HG03354 (cell line): ENCODE data around the gene TUBD1.
"Not testable (repeated sequence)": the region's sequence is repeated elsewhere in the genome, so short reads cannot be mapped to it uniquely, and the experiment has no call there.

ENCODE experiments used
- ATAC-seq: cut with Tn5 transposase; IDR thresholded peaks from one replicate; pipeline ENCODE4 v1.9.1; 2021; ENCODE audit warnings: mild to moderate bottlenecking; ENCODE audit not compliant: unreplicated experiment, poor library complexity, severe bottlenecking

TUBD1 gene, protein sequence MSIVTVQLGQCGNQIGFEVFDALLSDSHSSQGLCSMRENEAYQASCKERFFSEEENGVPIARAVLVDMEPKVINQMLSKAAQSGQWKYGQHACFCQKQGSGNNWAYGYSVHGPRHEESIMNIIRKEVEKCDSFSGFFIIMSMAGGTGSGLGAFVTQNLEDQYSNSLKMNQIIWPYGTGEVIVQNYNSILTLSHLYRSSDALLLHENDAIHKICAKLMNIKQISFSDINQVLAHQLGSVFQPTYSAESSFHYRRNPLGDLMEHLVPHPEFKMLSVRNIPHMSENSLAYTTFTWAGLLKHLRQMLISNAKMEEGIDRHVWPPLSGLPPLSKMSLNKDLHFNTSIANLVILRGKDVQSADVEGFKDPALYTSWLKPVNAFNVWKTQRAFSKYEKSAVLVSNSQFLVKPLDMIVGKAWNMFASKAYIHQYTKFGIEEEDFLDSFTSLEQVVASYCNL

DNA sequence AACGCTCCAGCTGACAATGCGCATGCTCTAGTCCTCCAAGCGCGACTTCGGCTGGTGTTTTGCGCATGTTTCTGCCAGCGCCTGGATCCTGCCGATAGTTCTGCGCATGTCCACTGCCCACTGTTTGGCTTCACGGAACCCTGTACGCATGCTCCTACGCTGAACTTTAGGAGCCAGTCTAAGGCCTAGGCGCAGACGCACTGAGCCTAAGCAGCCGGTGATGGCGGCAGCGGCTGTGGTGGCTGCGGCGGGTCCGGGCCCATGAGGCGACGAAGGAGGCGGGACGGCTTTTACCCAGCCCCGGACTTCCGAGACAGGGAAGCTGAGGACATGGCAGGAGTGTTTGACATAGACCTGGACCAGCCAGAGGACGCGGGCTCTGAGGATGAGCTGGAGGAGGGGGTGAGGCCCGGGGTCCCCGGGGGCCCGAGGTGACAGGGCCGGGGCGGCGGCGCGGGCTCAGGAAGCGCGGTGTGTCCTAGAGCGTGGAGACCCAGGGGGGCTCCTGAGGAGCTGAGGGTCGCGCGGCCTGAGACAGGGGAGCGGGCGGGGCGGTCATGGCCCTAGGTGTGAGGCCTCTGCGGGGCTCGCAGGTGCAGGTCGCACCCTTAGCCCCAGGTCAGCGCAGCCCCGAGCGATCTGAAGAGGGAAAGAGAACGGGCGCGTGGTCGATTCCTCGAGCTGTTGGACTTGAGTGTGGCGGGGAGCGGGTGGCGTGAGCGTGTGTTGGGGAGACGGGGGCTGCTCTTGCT lies at the start of gene TUBD1, which contains the start of gene RPS6KB1:
Gene TUBD1 (minus strand): TSS at position 20 of the 752 bp plus-strand sequence. CDS start 1,941 bp downstream, outside the sequence.
Gene RPS6KB1 (plus strand): TSS at position 198 of the 752 bp plus-strand sequence. CDS start 64 bp downstream, at position 262.
- ATAC-seq, result peak; percentile 87

DNA sequence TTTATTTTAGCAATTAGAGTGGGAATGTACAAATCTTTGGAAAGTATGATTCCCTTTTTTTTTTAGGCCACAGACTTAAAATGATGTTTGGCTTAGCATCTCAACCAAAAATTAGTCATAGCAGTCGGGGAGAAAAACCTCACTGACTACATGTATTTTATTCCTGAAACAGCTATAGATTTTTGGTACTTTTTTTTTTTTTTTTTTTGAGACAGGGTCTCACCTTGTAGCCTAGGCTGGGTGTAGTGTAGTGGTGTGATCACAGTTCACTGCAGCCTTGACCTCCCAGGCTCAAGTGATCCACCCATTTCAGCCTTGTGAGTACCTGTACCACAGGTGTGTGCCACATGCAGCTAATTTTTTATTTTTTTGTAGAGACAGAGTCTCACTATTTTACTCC lies 48.4 kb upstream of the TUBD1 start:
- no peak for ATAC-seq

DNA sequence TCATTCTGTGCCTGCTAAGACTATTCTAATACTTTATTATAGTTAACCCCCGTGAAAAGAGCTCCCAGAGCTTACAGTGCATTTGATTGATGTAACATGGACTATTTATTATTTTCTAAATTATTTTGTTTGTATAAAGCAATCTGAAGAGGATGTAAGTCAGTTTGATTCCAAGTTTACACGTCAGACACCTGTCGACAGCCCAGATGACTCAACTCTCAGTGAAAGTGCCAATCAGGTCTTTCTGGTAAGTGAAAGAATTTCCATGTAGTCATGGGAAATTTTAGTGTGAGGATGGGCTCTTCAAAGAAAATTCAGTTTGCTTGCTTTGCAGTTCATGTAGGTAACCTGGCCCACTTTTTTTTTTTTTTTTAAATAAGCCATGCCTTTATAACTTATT lies 48.0 kb upstream of the TUBD1 start:
- ATAC-seq, result not testable (repeated sequence)

DNA sequence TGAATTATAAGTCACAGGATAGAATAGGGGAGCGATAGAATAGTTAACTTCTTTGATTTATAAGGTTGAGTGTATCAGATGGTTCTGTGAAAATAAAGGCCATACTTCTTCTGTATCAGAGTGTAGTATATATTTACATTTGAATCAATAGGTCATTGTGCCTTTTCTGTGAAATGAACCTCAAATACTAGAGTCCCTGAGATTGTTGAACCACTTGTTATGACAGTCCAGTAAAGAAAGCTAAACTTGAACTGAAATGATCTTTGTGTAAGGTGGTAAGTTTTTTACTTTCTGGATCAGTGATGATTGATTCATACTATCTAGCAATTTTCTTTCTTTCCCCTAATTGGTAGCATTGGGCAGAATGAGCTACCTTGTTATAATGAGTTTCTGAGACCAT lies 40.6 kb upstream of the TUBD1 start:
- ATAC-seq, result not testable (repeated sequence)

DNA sequence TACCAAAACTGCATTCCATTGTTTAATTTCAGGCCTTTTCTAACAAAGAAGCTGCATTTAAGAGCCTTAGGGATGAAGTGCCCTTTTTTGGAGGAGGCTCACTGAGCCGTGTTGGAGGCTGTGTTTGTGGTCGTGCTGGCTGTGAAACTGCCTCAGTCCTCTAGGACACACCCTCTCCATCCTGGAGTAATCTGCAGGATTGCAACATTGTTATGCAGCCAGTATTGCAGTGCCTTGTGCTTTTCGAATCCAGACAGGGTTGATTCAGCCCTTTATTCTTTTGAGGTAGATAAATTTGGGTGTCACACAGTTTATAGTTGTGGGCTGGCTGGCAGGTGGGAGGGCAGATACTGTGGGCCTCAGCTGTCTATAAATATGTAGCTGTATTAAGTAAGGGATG lies 38.0 kb upstream of the TUBD1 start:
- not testable (repeated sequence) for ATAC-seq

DNA sequence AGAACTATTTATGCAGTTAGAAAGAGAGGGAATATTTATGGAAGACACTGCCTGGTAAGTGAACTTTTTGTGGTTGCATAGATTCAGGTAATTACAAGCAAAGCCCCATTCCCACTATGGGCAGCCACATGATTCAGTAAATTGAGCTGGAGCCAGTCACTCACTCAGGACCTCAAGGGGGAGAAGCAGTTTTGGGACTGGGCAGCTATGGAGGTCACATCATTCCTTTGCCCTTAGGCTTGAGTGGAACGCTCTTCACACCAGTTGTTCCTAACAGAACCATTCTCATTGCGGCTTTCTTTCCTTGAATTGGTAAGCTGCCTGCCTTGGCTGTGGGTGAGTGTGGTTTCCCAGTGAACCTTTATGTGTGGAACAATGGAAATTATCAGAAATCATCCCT lies 37.4 kb upstream of the TUBD1 start:
- ATAC-seq, result not testable (repeated sequence)

DNA sequence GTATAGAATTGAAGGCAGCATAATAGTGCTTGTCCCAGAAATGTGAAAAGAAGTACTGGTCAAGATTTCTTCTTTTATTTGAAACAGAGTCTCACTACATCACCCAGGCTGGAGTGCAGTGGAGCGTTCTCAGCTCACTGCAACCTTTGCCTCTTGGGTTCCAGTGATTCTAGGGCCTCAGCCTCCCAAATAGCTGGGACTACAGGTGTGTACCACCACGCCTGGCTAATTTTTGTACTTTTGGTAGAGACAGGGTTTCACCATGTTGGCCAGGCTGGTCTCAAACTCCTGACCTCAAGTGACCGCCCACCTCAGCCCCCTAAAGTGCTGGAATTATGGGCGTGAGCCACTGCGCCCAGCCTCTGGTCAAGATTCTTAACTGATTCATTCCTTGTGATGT lies 27.9 kb upstream of the TUBD1 start:
- ATAC-seq, result not testable (repeated sequence)

DNA sequence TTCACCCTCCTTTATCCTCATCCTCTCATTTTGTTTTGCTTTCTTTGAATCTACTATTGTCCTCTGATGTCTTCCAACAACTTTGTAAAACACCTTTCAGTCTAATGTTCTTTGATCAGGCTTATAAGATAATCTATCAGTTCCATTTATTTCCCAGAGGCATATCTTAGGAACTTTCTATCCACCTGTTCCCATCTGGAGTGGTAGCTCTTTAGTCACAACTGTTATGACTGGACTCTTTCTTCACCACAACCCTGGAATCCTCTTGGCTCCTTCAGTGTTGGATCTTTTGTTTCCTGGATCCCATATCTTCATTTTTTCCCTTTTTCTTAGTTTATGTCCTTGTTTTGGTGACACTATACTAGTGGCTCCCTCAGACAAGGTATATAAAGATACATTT lies 23.7 kb upstream of the TUBD1 start:
- ATAC-seq, result no peak

DNA sequence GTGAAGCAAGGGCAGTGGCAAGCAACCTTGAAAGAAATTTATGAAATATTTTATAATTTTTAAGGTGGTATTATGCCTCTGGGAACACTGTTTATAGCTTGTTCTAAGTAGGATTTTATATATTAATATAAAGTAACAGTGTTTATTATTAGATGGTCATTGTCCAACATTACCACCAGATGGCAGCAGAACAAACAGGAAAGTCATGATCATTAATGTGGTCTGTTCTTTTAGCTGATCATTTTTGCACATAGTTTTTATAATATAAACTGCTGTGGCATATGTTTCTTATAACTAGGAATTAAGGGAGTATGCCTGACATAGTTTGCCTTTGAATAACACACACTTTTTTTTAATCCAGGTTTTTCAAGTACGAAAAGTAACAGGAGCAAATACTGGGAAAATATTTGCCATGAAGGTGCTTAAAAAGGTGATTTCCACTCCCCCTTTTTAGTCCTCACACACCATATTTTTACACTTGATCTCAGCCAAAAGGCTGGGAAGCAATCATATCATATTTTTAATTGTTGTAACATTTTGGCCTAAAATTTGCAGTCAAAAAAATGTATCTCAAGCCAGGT lies 21.6 kb upstream of the TUBD1 start:
- ATAC-seq, result no peak

DNA sequence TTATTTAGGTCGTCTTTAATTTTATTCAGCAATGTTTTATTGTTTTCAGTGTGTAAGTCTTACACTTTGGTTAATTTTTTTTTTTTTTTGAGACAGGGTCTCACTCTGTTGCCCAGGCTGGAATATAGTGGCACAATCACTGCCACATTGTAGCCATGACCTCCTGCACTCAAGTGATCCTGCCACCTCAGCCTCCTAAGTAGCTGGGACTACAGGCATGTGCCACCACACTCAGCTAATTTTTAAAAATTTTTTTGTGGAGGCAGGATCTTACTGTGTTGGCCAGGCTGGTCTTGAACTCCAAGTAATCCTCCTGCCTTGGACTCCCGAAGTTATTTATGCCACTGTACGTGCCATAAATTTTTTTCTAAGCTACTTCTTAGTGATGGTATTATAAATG lies 14.7 kb upstream of the TUBD1 start:
- no peak for ATAC-seq

DNA sequence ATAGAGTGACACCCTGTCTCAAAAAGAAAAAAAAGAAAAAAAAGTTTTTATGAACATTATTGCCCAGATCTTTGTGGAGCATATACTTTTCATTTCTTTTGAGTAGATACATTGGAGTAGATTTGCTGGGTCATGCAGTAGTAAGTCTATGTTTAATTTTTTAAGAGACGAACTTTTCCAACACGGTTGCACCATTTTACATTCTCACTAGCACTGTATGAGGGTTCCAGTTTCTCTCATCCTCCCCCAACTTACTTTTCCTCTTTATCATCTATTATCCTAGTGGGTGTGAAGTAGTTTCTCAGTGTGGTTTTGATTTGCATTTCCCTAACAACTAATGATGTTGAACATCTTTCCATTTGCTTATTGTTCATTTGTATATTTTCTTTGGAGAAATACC lies 10.7 kb upstream of the TUBD1 start:
- no peak for ATAC-seq

DNA sequence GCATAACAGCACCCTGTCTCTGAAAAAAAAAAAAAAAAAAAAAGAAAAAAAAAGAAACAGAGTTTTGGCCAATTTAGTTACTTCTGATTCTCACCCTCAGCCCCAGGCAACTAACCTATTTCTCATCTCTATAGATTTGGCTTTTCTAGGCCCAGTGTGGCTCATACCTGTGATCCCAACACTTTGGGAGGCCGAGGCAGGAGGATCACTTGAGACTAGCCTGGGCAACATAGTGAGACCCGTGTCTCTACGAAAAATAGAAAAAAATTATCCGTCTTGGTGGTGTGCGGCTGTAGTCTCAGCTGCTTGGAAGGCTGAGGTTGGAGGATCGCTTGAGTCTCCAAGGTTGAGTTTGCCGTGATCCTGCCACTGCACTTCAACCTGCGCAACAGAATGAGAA lies 8.9 kb upstream of the TUBD1 start:
- ATAC-seq, result no peak

DNA sequence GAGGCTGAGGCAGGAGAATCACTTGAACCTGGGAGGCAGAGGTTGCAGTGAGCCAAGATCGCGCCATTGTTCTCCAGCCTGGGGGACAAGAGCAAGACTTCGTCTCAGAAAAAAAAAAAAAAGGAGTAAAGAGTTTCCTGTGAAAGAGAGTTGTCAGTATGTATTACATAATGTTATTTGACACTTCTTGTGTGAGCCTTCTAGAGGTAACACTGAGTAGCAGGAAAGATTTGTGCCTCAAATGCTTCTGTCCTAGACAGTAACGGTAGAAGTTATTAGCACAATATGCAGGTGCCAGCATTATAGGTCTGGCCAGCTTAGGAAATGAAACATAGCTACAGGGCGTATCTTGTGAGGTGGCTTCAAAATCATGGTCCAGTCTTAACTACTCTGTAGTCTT lies 6.4 kb upstream of the TUBD1 start:
- ATAC-seq, result no peak

DNA sequence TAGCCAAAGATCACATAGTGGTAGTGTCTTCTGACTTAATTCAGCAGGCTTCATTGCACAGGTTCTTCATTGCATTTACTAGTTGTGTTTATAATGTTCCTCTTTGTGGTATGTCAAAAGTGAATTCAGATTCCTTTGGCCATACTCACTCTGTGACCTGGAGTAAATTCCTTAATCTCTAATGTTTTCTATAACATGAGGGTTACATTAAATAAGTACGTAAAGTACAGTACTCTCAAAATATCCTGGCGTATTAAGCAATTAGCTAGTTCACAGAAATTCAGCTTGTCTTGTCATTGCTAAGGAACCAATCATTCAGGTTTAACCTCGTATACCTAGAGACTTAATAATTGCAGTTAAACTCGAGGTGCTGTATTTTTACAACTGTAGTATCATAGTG lies 4.3 kb upstream of the TUBD1 start:
- ATAC-seq, result no peak

DNA sequence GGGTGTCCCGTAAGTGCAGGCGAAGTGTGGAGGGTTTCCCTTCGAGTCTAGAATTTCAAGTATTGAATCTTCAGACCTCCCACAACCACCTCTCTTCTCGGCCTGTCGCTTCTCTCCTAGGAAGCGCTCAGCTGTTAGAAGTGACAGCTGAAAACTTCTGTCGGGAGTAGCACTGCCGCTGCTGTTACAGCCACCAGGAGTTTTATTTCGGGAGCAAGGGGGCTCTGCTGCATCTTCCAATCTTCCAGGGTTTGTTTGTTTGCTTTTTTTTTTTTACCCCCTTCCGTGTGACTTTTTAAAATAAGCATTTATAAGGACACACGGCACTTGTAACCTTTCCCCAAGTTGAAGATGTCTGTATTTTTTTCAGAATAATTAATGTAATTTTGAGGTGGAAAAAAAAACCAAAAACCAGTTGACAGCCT lies 945 bp upstream of the TUBD1 start:
- peak; percentile 8 for ATAC-seq

DNA sequence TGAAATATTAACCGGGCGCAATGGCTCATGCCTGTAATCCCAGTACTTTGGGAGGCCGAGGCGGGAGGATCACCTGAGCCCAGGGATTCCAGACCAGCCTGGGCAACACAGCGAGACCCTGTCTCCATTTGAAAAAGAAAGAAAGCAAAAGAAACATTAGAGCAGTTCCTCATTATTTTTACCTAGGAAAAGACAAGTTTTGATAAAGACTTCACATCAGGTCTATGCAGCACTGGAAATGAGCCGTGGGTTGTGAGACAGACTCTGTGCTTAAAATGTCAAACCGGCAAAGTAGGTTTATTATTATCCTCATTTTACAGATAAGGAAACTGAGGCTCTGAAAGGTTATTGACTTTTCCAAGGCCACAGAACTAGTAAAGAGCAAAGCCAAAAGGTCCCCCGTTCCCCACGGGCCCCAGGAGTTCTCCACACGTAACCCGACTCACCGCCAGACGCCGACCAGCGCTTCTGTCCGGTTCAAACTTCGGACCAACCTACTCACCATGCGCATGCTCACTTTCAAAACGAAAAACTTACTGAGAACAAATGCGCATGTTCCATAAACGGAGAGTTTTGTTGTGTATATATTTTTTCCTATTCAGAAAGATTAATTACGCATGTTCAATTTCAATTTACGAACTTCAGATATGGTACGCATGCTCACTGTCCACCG lies 356 bp downstream of the TUBD1 start:
- ATAC-seq, result peak; percentile 57

DNA sequence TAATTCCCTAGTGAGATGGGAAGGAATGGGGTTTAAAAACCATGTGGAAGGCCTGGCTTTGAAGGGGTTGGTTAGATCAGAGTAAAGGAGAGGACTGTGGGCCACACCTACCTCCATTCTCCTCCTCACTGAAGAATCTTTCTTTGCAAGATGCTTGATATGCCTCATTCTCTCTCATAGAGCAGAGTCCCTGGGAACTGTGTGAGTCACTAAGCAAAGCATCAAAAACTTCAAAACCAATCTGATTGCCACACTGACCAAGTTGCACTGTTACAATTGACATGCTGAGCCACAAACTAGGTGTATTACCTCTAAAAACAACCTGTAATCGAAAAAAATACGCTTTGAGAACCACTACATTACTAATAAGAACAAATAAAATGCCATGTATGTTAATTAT lies 2.0 kb downstream of the TUBD1 start:
- ATAC-seq, result no peak

DNA sequence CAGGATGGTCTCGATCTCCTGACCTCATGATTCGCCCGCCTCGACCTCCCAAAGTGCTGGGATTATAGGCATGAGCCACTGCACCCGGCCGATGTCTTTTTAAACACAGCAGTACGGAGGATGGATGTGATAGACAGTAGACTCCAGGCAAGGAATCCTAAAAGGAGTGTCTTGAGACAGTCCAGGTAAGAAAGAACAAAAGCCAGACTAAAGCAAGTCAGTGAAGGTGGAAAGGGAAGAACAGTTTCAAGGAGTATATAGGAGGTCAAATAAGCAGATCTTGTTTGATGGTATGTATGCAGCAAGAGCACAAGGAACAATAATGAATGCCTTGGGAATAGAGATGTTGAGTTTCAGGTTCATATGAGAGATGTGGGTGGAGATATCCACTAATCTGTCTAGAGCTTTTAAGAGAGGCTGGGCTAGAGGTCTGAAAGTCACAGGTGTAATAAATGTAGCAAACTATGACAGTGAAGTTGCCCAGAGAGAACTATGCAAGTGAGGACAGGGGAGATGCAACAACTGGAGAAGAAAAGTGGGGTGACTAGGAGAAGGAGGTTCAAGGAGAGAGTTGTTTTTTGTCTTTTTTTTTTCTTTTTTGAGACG lies 4.5 kb downstream of the TUBD1 start:
- ATAC-seq, result no peak

DNA sequence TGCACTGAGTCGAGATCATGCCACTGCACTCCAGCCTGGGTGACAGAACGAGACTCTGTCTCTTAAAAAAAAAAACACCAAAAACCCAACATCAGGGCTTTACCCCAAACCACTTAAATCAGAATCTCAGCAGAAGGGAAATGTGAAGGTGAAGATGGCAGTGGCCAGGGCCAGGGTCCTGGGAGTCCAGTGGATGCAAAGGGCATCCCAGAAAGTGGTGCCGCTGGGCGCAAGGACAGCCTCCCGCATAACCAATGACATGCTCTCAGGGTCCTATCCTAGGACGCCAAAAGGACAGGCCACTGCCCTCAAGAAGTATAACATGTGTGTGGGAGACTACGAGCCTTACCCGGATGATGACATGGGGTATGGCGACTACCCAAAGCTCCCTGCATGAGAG lies 7.9 kb downstream of the TUBD1 start:
- ATAC-seq, result no peak

DNA sequence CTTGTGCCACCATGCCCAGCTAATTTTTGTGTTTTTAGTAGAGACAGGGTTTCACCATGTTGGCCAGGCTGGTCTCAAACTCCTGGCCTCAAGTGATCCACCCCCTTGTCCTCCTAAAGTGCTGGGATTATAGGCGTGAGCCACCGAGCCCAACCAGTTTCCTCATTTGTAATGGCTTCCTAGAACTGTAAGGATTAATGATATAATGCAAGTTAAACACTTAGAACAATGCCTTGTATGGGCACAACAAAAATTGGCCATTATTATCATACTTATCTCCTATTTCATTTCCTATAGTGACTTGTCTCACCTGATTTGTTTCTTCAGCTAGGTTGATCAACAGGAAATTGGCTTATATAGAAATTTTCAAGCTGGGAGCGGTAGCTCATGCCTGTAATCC lies 14.1 kb downstream of the TUBD1 start:
- no peak for ATAC-seq
